Astrocyte (in vitro differentiated cells and primary cell): ENCODE data around the gene PTK6.
"Not testable (repeated sequence)": the region's sequence is repeated elsewhere in the genome, so short reads cannot be mapped to it uniquely, and the experiment has no call there.

Source experiments
- CTCF ChIP-seq: IDR thresholded peaks from 2 replicates; pipeline ENCODE4 v1.5.1; 2011; ENCODE audit warnings: low read depth, mild to moderate bottlenecking, inconsistent platforms, low read length, moderate library complexity; ENCODE audit not compliant: insufficient read depth
- EZH2 ChIP-seq: IDR thresholded peaks from 2 replicates; pipeline ENCODE4 v1.6.1; 2012; ENCODE audit warnings: mild to moderate bottlenecking, low read length, inconsistent platforms; ENCODE audit not compliant: insufficient read depth

DNA sequence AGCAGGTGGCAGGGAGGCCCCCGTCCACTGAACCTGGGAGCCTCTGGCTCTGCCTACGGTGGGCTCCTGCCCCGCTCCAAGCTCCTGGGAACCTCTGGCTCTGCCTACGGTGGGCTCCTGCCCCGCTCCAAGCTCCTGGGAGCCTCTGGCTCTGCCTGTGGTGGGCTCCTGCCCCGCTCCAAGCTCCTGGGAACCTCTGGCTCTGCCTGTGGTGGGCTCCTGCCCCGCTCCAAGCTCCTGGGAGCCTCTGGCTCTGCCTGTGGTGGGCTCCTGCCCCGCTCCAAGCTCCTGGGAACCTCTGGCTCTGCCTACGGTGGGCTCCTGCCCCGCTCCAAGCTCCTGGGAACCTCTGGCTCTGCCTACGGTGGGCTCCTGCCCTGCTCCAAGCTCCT is 33.9 kb upstream of the PTK6 start:
- TF ChIP-seq CTCF, EZH2: not testable (repeated sequence)
